ENCODE results near the gene ZHX3.

- no peak for TF ChIP-seq CTCF (IDR thresholded peaks at IDR 0.05; ENCODE audit: low read depth, low read length)
- no peak for TF ChIP-seq POLR2A (IDR thresholded peaks at IDR 0.05; ENCODE audit: extremely low read depth, insufficient read length)
Observed at GRCh38 chr20:41178495-41178894, 139.0 kb downstream of the ZHX3 start.
